HepG2 (cell line): ENCODE results near the gene RBCK1. TPM values are rescaled to one million over a fixed set of nuclear protein-coding genes. Genes with fewer than 3 reads are reported as not detected.
A peak's percentile ranks its signal among the peaks of the same experiment; 100 is the strongest.

ENCODE experiments used
- ATAC-seq: fragments of 200-7000 bp; cut with Tn5 transposase; 3 replicates; pipeline ENCODE4 v1.9.1; 2020; ENCODE audit warnings: mild to moderate bottlenecking, moderate library complexity
- BruUV-seq: library from RNA; stranded (reverse); fragments of 400-500 nt; replicated peaks from 2 replicates; lab custom pipeline; 2021; lab: Mats Ljungman, UMichigan
- CTCF ChIA-PET: fragments of 300-600 bp; formaldehyde crosslinking; extraction: SDS; loops from one replicate; lab custom pipeline; 2021; ENCODE audit warnings: low total read pairs, inconsistent platforms, low intra/inter-chr PET ratio; lab: Yijun Ruan, JAX
- POLR2A ChIA-PET: fragments of 350-600 bp; sonication (Branson Sonifier 250); formaldehyde crosslinking; loops from one replicate; lab custom pipeline; 2020; ENCODE audit warnings: antibody characterized with exemption, inconsistent platforms; lab: Yijun Ruan, JAX
- DNase-seq: peaks from one replicate; pipeline ENCODE4 v3.0.0-alpha.2; 2015; ENCODE audit warnings: low spot score
- FAIRE-seq: peaks from 3 replicates; lab custom pipeline; 2011; peaks lifted over from hg19 to GRCh38; lab: Jason Lieb, UNC
- H2AFZ ChIP-seq: one replicate; pipeline ENCODE4 v1.6.1; 2011; ENCODE audit warnings: low read length, inconsistent platforms
- H3K27ac ChIP-seq: fragments of 300-600 bp; 3 replicates; pipeline ENCODE4 v1.8.0; 2011; ENCODE audit warnings: mixed run types, mild to moderate bottlenecking, mixed read lengths, low read length, inconsistent platforms; ENCODE audit not compliant: insufficient read depth; ENCODE audit errors: extremely low read length
- H3K27me3 ChIP-seq, 2 experiments: fragments of 200-600 bp in 1 of 2; 2 replicates in 1 of 2; 3 replicates in 1 of 2; pipeline versions ENCODE4 v1.6.0 to v1.8.0; 2011; ENCODE audit warnings: low read length in 2 of 2, mild to moderate bottlenecking in 2 of 2, moderate library complexity in 2 of 2, inconsistent platforms in 1 of 2; ENCODE audit not compliant: insufficient read depth in 2 of 2, control insufficient read depth in 1 of 2
- H3K36me3 ChIP-seq, 2 experiments: fragments of 200-600 bp in 1 of 2; replicated peaks in 1 of 2; 2 replicates in 1 of 2; 3 replicates in 1 of 2; pipeline versions ENCODE4 v1.5.1 to v1.8.0; 2011; ENCODE audit warnings: low read length in 2 of 2, inconsistent platforms in 1 of 2; ENCODE audit not compliant: insufficient read depth in 2 of 2, control insufficient read depth in 1 of 2
- H3K4me1 ChIP-seq: 2 replicates; pipeline ENCODE4 v1.5.1; 2012; ENCODE audit warnings: low read length, inconsistent platforms; ENCODE audit not compliant: insufficient read depth
- H3K4me2 ChIP-seq: 2 replicates; pipeline ENCODE4 v1.6.0; 2011; ENCODE audit warnings: low read depth, low read length, inconsistent platforms
- H3K4me3 ChIP-seq, 3 experiments: fragments of 200-600 bp in 1 of 3; sonication (generic), shearing (Covaris generic) in 1 of 3; replicated peaks in 1 of 3; 2 replicates each; pipeline ENCODE4 v1.5.1; 2011 to 2016; ENCODE audit warnings: low read length in 3 of 3, inconsistent platforms in 2 of 3, low read depth in 2 of 3, mild to moderate bottlenecking in 2 of 3, control low read depth in 1 of 3, mixed read lengths in 1 of 3; ENCODE audit not compliant: insufficient read depth in 1 of 3
- H3K79me2 ChIP-seq: one replicate; pipeline ENCODE4 v1.6.1; 2011; ENCODE audit warnings: low read length, inconsistent platforms; ENCODE audit not compliant: insufficient read depth
- H3K9ac ChIP-seq: 2 replicates; pipeline ENCODE4 v1.6.0; 2011; ENCODE audit warnings: mild to moderate bottlenecking, low read depth, low read length, inconsistent platforms; ENCODE audit not compliant: insufficient read depth
- H3K9me3 ChIP-seq: 2 replicates; pipeline ENCODE4 v1.5.1; 2012; ENCODE audit warnings: mild to moderate bottlenecking, low read length
- H4K20me1 ChIP-seq: 2 replicates; pipeline ENCODE4 v1.6.0; 2011; ENCODE audit warnings: inconsistent platforms, mild to moderate bottlenecking, low read length, moderate library complexity; ENCODE audit not compliant: insufficient read depth
- BORCS8-MEF2B ChIP-seq: sonication (generic); formaldehyde crosslinking; IDR thresholded peaks from 2 replicates; pipeline ENCODE4 v1.8.0; 2022; ENCODE audit warnings: mild to moderate bottlenecking, missing genetic modification reagents
- HNRNPL ChIP-seq: fragments of 200-400 bp; formaldehyde crosslinking; IDR thresholded peaks from 2 replicates; pipeline ENCODE4 v1.6.1; 2017; ENCODE audit warnings: mild to moderate bottlenecking, low read depth, low read length
- HOXA7 ChIP-seq: sonication (generic); formaldehyde crosslinking; IDR thresholded peaks from 2 replicates; pipeline ENCODE4 v1.8.1; 2022; ENCODE audit warnings: mild to moderate bottlenecking, missing genetic modification reagents, moderate library complexity
- NFATC3 ChIP-seq: sonication (generic); formaldehyde crosslinking; IDR thresholded peaks from 2 replicates; pipeline ENCODE4 v1.5.1; 2020; ENCODE audit warnings: mild to moderate bottlenecking, missing genetic modification reagents
- NR2F1 ChIP-seq, 2 experiments: fragments of 450-650 bp in 1 of 2; formaldehyde crosslinking in 1 of 2; IDR thresholded peaks; 2 replicates each; pipeline versions ENCODE4 v1.5.0 to v1.6.1; 2016 to 2020; ENCODE audit warnings: mild to moderate bottlenecking in 1 of 2, missing compliant biosample characterization in 1 of 2, missing genetic modification reagents in 1 of 2, moderate library complexity in 1 of 2
- POLR2A ChIP-seq, 2 experiments: IDR thresholded peaks; 2 replicates each; pipeline ENCODE4 v1.6.1; 2011; ENCODE audit warnings: low read depth in 2 of 2, low read length in 2 of 2, mild to moderate bottlenecking in 1 of 2, moderate library complexity in 1 of 2; ENCODE audit not compliant: insufficient read depth in 1 of 2
- PTBP1 ChIP-seq: fragments of 200-400 bp; formaldehyde crosslinking; IDR thresholded peaks from 2 replicates; pipeline ENCODE4 v1.6.1; 2018; ENCODE audit warnings: low read length, low read depth; ENCODE audit not compliant: poor library complexity, severe bottlenecking
- ZNF772 ChIP-seq: sonication (generic); formaldehyde crosslinking; IDR thresholded peaks from 2 replicates; pipeline ENCODE4 v1.5.0; 2020; ENCODE audit warnings: mild to moderate bottlenecking, missing genetic modification reagents
- ZSCAN9 ChIP-seq: IDR thresholded peaks from 2 replicates; pipeline ENCODE4 v1.6.1; 2016; ENCODE audit warnings: borderline replicate concordance
- WGBS: methylation state at CpG from one replicate; pipeline ENCODE4 v1.1.6; 2017; ENCODE audit warnings: low lambda C conversion rate; 5-methylcytosine and 5-hydroxymethylcytosine counted together
- in situ Hi-C: cut with HindIII; loops from 2 replicates; pipeline ENCODE4 v1.10.0; 2017; ENCODE audit warnings: low pct_unique_long_range_greater_than_20kb; ENCODE audit not compliant: extremely low pct_ligation_motif_present
- intact Hi-C: fragments of 100-400 bp; cut with micrococcal nuclease; formaldehyde crosslinking; loops from one replicate; pipeline ENCODE4 v1.10.0; 2022; ENCODE audit not compliant: unreplicated experiment
- polyA plus RNA-seq, 8 experiments: library from polyadenylated mRNA; depleted of rRNA in 3 of 8; stranded (reverse) in 7 of 8; unstranded in 1 of 8; fragments of >200 nt; fragmentation: Illumina TruSeq in 4 of 8; extraction: Trizol in 4 of 8; gene quantifications; 2 replicates each; pipeline versions ENCODE4 v1.2.1 to v1.2.3, GENCODE V29; 2011 to 2016; ENCODE audit warnings: low read depth in 4 of 8, missing spikeins in 1 of 8, mixed read lengths in 1 of 8; ENCODE audit not compliant: insufficient read depth in 1 of 8
- total RNA-seq, 5 experiments: library from RNA; depleted of rRNA; stranded (reverse); fragments of >200 nt; fragmentation: Illumina TruSeq; extraction: Trizol; gene quantifications; 2 replicates each; pipeline ENCODE4 v1.2.3, GENCODE V29; 2016; ENCODE audit warnings: low read depth in 1 of 5
- TF ChIP-seq, protein P1 (sequence below): sonication (generic); formaldehyde crosslinking; conservative IDR thresholded peaks from 2 replicates; pipeline ENCODE4 v1.4.0; 2020; ENCODE audit warnings: missing genetic modification reagents
- TF ChIP-seq, protein P2 (sequence below): IDR thresholded peaks from 2 replicates; pipeline ENCODE4 v1.6.1; 2016; ENCODE audit warnings: missing compliant biosample characterization, missing genetic modification reagents, borderline replicate concordance

RBCK1 gene
- total and polyA plus RNA-seq, 2 of the 13 experiments (the other 11 are each of a cell fraction or from before 2014, with no cell fraction given): 149 to 215 TPM

DNA sequence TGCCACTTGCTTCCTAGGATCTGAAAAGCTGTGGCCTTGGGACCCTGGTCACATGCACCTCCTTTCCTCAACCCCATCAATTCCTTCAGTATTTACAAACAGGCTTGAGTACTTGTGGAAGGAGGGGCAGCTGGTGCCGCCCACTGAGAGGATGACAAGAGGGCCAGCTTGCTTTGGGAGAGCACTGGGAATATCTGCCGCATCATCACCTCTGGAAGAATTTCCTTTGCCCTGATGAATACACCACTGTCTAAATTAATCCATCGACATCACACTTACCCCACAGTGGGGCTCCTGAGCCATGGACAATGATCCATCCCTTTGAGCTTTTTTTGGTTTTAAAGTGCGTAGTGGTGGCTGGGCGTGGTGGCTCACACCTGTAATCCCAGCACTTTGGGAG, 28.4 kb downstream of the RBCK1 start (continued):
- TF ChIP-seq PTBP1 (no peak), NR2F1 (CRISPR knock-in tag; IDR thresholded peaks at IDR 0.05) (peak in 1 of 2 experiments; percentile 28; a peak in 1 of 4 replicates), NFATC3 (CRISPR knock-in tag) (no peak), HOXA7 (CRISPR knock-in tag) (no peak)

DNA sequence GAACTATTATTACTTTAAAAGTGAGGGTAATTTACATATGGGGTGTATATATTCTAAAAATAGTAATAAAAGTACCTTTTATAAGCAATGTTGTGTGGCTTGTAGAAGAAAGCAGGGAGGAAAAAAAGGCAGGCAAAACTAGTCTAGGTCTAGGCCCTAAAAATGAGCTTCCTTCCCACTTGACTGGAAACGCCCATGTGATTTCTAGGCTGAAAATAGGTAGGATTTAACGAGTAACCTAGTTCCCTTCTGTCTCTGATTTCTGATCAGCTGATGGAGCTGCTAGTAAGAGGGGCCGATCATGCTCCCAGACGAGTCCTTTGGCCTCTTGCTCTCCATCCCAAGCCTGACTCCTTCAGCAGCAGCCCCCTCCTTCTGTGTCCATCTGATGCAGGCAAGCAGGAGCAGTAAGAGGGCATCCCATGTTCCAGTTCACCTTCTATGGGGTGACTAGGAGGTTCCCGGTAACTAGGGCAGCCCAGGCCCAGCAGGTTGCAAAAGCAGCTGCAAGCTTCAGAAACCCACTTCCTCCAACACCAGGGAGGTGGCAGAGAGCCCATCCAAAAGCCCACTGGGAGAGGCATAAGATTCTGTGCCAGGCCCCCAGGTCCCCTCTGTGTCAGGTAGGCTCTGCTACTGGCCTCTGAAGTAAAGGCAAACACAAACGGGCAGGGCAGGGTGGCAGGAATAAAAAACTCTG, 29.8 kb downstream of the RBCK1 start:
- Histone ChIP-seq H3K4me3 (no peak overlapping the region), H3K27me3 (no peaks in the 10 kb centered on the region), H4K20me1 (no peaks in the 10 kb centered on the region), H3K36me3 (peaks cover 58 to 76% of the 10 kb centered on the region in 2 experiments), H3K79me2 (no peaks in the 10 kb centered on the region), H3K4me2 (no peak overlapping the region), H3K9ac (no peak overlapping the region), H3K27ac (no peak overlapping the region), H2AFZ (no peak overlapping the region), H3K9me3 (no peaks in the 10 kb centered on the region), H3K4me1 (0 out of 2 replicates have a peak, but pooled peaks cover 7% of the 10 kb centered on the region)
- in situ Hi-C loops: no loop called here
- DNase-seq (no peak), ATAC-seq (no peak), FAIRE-seq (no peak)
- no TSS peak for BruUV-seq
- WGBS: 99% methylated on average over 6 of the region's 6 CpGs
- intact Hi-C loops: no loop called here
- ChIA-PET POLR2A (interaction anchor here (0.7 to 1.9 kb wide), 4 partner anchors 22 to 91 kb away, joined by 3 to 7 read pairs (median 4); partner anchors contain the start of gene NRSN2), CTCF (no interaction called here)
- TF ChIP-seq HNRNPL: no peak
- no peak for TF ChIP-seq ZSCAN9 (CRISPR knock-in tag)
- TF ChIP-seq, protein P1, sequence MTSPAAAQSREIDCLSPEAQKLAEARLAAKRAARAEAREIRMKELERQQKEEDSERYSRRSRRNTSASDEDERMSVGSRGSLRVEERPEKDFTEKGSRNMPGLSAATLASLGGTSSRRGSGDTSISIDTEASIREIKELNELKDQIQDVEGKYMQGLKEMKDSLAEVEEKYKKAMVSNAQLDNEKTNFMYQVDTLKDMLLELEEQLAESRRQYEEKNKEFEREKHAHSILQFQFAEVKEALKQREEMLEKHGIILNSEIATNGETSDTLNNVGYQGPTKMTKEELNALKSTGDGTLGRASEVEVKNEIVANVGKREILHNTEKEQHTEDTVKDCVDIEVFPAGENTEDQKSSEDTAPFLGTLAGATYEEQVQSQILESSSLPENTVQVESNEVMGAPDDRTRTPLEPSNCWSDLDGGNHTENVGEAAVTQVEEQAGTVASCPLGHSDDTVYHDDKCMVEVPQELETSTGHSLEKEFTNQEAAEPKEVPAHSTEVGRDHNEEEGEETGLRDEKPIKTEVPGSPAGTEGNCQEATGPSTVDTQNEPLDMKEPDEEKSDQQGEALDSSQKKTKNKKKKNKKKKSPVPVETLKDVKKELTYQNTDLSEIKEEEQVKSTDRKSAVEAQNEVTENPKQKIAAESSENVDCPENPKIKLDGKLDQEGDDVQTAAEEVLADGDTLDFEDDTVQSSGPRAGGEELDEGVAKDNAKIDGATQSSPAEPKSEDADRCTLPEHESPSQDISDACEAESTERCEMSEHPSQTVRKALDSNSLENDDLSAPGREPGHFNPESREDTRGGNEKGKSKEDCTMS (CRISPR knock-in tag): no peak
- TF ChIP-seq ZNF772: no peak
- no peak for TF ChIP-seq BORCS8-MEF2B (CRISPR knock-in tag)
- 0 out of 4 replicates have a peak, but pooled peaks of 1 of the 2 experiments have one; percentile 16 for TF ChIP-seq POLR2A (IDR thresholded peaks at IDR 0.05; ENCODE audit: insufficient read depth in 1 of 2, low read depth in 2 of 2, low read length in 2 of 2)
- TF ChIP-seq, protein P2, sequence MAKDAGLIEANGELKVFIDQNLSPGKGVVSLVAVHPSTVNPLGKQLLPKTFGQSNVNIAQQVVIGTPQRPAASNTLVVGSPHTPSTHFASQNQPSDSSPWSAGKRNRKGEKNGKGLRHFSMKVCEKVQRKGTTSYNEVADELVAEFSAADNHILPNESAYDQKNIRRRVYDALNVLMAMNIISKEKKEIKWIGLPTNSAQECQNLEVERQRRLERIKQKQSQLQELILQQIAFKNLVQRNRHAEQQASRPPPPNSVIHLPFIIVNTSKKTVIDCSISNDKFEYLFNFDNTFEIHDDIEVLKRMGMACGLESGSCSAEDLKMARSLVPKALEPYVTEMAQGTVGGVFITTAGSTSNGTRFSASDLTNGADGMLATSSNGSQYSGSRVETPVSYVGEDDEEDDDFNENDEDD (CRISPR knock-in tag): no peak
